NCI-H187 treated with DMSO at 0.1 percent for 48 hours (cell line): ENCODE measurements around the gene NIPAL4.

Experiments used
- DNase-seq: peaks from one replicate; lab custom pipeline; 2025; lab: John Stamatoyannopoulos, UW

NIPAL4 gene

GRCh38 chr5:157516626-157517325, 56.8 kb downstream of the NIPAL4 start:
- DNase-seq, result no peak

DNA sequence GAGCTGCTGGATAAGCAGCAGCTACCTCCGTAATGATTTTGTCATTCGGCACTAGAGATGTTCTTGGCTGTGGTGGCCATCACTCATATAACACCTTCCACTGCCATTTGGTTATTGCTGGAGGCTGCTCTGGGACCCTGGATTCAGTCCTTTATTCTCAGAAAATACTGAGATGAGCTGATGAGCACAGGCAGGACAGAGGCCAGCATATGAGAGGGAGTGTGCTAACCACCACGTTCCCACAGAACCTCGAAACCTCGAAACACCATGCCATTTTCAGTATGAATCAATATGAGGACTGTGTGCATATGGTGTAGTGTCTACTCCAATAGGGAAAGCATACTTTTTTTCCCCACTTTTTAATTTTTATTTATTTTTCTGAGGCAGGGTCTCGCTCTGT, 59.0 kb downstream of the NIPAL4 start:
- no peak for DNase-seq

GRCh38 chr5:157519579-157520253, 59.7 kb downstream of the NIPAL4 start:
- DNase-seq, result no peak

- DNase-seq, result no peak
These were observed 61.1 kb downstream of the NIPAL4 start for GRCh38 chr5:157520911-157521703.

GRCh38 chr5:157521704-157522029, 61.7 kb downstream of the NIPAL4 start:
- DNase-seq, result no peak

- DNase-seq, result no peak
These were observed 64.0 kb downstream of the NIPAL4 start for GRCh38 chr5:157523976-157524375.
